Measurements from ENCODE around the gene CDH20.

GRCh38 chr18:61379827-61380226 lies 46.6 kb downstream of the CDH20 start:
- no peak for TF ChIP-seq CTCF (IDR thresholded peaks at IDR 0.05)
- TF ChIP-seq POLR2A (IDR thresholded peaks at IDR 0.05) = no peak

All from uterus (tissue), 2 donors.